Ovary (tissue), 3 donors: Measurements from ENCODE around the gene AKR1B1.

Experiments used
- CTCF ChIP-seq, 3 donors: fragments of 450-650 bp in 2 of 3; fragments of 200-600 bp in 1 of 3; IDR thresholded peaks; one replicate each; pipeline versions ENCODE4 v1.5.1 to v1.8.0; 2016 to 2022; ENCODE audit warnings: antibody characterized with exemption in 3 of 3, mild to moderate bottlenecking in 1 of 3
- EP300 ChIP-seq: sonication (generic); formaldehyde crosslinking; IDR thresholded peaks from one replicate; pipeline ENCODE4 v1.6.1; 2017; ENCODE audit warnings: antibody characterized with exemption
- POLR2A ChIP-seq: fragments of 450-650 bp; IDR thresholded peaks from one replicate; pipeline ENCODE4 v1.6.1; 2017; ENCODE audit warnings: antibody characterized with exemption, mild to moderate bottlenecking, moderate library complexity
- donor health status: DM: no; HTN: no; CAD: no.

- TF ChIP-seq POLR2A (no peak), CTCF (IDR thresholded peaks at IDR 0.05) (no peak), EP300 (no peak)
Measured at GRCh38 chr7:134469622-134470021, 10.7 kb upstream of the AKR1B1 start.
